SK-N-DZ (cell line): Measurements from ENCODE around the gene BPI.
"Not testable (repeated sequence)": the region's sequence is repeated elsewhere in the genome, so short reads cannot be mapped to it uniquely, and the experiment has no call there.

Experiments
- DNase-seq: peaks from one replicate; pipeline ENCODE4 v3.0.0-alpha.2; 2015; ENCODE audit warnings: low spot score

The BPI gene

DNA sequence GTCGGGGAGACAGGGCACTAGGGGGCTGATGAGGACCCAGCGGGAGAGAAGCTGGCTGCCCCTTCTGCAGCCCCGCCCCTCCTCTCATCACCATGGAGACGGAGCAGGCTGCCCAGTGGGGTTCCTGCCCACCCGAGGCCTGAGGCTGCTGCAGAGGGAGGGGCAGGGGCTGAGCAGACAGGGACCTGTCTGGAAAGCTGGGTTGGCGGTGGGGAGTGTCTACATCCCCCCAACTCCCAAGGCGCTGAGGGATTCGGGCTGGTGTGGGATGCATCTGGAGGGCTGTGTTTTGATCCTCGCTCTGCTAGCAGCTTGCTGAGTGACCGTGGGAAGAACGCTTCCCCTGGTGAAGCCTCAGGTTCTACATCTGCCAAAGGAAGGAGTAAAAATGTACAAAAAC is 1.2 kb upstream of the BPI start:
- peak; percentile 49 for DNase-seq

DNA sequence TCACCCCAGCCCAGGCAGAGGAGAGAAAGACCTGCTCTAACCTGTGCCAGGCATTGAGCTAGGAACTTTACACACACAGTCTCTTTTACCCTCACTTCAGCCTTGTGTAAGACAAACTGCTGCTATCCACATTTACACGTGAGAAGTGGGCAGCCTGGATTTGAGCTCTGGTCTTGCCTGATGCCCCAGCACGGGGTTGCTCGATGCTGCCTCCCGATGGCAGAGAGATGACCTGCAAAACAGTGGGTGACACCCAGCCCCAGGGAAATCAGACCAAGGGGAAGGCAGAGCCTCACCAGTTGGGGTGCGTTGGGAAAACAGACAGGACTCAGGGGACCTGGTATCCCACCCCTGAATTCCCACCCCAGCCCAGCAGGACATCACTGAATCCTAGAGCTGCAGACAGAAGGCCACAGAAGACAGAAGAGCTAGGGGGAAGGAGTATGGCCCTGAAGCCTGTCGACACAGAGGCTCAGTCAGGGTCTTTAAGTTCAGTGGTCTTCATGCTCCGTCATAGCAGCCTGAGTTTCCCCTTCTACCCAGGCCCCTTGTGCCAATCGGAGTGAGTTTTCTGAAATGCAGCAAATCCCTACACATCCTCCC is 990 bp downstream of the BPI start:
- peak; percentile 32 for DNase-seq

DNA sequence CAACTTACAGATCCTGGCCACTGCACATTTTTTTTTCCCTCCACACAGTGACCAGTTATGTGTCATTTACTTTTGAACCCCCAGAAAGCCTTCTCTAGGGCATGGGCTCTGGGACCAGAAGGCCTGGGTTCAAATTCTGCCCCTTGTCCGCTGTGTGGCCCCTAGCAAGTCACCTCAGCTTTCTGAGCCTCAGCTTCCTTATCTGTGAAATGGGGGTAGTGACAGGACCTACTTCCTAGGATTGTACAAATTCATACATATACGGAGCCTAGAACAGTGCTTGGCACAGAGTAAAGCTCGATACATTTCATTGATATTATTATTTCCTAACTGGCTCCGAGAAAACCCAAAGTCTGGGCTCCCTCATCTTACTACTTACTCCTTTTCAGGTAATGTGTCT is 1.6 kb downstream of the BPI start:
- no peak for DNase-seq

DNA sequence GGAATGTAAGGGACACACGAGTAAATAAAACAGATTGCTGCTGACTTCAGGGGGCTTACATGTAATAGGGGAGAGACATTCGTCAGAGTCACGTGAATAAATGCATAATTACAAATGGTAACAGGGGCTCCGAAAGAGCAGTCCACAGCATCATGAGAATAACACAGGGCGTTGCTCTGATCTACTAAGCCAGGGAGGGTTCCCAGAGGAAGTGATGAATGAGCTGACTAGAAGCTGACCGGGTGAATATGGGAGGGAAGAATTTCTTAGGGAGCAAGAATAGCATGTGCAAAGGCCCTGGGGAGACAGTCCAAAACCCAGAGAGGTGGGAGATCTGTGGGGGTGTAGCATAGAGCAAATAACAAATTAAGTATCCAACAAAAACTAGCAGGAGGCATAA is 2.4 kb downstream of the BPI start:
- no peak for DNase-seq

DNA sequence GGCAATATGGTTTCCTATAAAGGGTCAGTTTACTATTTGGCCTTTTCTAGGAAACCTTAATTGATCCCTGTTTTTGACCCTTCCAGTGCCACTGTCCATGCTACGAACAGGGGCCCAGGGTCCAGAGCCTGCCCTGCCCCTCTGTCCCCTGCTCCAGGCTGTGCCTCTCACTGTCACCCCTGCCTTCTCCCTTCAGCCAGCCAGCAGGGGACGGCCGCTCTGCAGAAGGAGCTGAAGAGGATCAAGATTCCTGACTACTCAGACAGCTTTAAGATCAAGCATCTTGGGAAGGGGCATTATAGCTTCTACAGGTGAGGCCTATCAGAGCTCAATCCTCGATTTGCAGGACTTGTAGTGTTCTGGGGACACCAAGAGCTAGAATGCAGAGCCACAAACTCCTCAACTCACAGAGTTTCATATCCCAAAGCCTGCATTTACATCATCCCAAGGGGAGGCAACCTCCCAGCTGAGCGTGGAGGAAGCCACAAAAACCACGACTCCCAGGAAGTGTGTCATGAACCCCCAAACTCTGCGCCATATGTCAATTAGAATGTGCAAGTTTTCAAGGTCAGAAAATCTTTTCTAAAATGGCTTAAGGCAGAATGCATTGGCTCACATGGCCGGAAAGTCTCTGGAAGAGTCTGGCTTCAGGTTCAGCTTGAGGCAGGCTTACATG is 3.6 kb downstream of the BPI start:
- DNase-seq, result no peak

DNA sequence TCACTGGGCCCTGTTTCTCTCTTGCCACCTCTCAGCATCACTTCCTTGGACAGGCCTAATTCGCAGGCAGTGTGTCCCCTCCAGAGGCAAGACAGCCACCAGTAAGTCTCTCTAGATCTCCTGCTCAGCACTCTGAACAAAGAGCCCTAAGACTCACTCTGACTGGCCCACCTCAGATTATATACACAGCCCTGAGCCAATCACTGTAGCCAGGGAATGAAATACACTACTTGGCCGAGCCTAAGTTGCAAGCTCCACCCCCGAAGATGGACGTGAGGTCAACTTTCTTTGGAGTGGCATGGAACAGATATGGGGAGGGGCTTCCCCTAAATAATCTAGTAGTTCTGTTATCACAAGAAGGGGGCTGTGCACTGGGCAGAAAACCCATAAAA is 4.1 kb downstream of the BPI start:
- no peak for DNase-seq

DNA sequence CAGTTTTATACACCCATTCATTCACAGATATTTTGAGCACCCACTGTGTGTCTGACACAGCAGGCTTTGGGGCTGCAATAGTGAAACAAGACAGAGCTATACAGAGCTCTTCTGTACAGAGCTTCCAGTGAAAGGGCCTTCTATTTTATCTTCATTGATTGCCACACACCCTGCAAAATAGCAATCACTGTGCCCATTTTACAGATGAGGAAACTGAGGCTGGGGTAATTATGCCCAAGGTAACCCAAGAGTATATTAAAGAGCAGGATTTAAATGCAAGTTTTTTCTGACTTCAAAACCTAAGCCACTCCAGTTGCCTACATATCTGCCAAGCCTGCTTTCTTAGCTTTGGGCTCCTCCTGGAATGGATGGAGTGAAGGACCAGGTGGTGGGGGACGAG is 4.5 kb downstream of the BPI start:
- DNase-seq, result no peak

DNA sequence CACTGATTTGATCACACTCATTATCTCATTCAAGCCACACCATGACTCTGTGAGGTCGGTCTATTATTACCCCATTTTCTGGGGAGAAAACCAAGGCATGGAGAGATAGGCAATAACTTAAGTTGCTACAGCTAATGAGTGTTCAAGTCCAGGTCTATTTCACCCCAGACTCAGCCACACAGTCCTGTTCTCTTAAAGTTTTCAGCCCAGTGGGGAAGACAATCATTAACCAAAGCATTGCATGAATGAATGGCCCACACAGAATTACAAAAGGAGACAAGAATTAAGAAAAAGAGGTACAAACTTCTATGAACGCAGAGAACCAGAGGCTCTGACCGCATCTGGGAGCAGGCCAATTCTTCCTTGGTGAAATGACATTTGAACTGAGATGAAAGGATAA is 7.1 kb downstream of the BPI start:
- no peak for DNase-seq

DNA sequence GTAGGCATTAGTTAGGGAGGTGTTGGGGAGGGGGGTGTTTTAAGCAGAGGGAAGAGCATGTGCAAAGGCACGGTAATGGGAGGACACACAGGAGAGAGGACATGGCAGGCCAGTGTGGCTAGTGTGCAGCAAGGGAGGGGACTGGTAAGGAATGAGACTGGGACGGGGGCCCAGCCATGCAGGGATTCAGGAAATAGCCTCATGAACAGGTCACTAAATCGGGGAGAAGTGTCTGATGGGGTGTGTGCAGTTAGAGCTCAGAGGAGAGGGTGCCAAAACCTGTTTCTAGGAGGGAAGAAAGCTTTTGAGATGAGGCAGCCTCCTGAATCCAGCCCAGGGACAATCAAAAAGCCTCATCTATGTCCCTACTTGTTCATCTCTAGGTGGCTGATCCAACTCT is 7.5 kb downstream of the BPI start:
- no peak for DNase-seq

DNA sequence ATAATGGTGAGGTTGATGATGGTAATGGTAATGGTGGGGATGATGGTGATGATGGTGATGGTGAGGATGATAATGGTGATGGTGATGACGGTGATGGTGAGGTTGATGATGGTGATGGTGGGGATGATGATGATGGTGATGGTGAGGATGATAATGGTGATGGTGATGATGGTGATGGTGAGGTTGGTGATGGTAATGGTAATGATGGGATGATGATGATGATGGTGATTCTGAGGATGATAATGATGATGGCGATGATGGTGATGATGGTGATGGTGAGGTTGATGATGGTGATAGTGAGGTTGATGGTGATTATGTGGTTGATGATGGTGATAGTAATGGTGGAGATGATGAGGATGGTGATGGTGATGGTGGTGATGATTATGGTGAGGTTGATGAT is 9.7 kb downstream of the BPI start:
- no peak for DNase-seq

DNA sequence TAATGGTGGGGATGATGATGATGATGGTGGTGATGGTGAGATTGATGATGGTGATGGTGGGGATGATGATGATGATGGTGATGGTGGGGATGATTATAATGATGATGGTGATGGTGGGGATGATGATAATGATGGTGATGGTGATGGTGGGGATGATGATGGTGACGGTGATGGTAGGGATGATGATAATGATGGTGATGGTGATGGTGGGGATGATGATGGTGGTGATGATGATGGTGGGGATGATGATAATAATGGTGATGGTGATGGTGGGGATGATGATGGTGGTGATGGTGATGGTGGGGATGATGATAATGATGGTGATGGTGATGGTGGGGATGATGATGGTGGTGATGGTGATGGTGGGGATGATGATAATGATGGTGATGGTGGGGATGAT is 10.4 kb downstream of the BPI start:
- not testable (repeated sequence) for DNase-seq

DNA sequence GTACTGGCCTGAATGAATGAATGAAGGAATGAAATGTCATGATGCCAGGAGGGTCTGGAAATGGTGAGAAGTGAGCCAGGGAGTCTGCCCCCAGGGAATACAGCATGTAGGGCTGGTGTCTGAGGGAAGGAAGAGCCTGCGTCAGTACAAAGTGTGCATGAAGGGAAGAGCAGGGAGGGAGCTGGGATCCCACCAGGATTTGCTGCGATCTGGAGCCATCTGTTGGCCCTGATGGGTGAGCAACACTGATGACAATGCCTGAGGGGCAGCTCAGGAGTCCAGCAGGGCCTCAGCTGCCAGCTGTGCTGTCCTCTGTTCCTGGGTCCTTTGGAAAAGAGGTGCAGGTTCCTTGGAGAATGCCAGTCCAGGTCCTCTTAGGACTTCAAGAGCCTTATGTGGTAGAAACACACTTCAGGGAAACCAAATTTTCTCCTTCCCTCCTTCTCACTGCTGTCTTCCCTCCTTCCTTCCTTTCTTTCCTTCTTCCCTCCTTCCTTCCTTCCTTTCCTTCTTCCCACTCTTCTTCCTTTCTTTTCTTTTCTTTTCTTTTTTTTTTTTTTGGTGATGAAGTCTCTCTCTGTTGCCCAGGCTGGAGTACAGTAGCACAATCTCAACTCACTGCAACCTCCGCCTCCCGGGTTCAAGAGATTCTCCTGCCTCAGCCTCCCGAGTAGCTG is 11.5 kb downstream of the BPI start:
- DNase-seq, result no peak

DNA sequence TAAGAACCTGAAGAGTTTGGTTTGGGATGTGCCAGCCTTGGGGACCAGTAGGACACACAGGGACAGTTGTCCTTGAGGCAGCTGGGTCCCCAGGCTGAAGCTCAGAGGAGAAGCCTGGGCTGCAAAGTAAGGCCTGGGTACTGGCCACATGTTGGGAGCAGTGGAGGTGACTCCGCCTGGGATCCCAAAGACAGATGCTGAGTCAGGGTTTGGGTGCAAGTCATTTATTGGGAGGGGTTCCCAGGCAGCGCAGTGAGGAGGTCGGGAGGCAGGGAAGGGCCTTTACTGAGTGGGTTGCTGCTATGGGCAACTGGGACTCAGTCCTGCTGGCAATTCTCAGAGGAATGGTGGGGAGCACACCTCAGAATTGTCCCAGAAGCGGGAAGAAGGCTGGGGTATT is 12.4 kb downstream of the BPI start:
- no peak for DNase-seq

DNA sequence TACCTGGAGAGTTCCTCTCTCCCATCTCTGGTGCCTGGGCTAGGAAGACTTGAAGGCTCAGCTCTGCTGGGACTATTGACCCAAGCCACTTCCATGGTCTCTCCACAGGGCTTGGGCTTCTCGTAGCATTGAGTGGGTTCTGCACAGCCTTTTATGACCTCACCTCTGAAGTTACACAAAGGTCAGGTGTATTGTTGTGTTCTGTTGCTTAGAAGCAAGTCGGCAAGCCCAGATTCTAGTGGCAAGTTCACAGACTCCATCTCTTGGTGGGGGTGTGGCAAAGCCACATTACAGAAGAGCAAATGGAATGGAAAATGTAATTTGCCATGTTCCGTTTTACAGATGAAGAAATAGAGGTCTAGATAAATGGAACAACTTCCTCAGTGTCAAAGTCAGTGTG is 13.5 kb downstream of the BPI start:
- no peak for DNase-seq

DNA sequence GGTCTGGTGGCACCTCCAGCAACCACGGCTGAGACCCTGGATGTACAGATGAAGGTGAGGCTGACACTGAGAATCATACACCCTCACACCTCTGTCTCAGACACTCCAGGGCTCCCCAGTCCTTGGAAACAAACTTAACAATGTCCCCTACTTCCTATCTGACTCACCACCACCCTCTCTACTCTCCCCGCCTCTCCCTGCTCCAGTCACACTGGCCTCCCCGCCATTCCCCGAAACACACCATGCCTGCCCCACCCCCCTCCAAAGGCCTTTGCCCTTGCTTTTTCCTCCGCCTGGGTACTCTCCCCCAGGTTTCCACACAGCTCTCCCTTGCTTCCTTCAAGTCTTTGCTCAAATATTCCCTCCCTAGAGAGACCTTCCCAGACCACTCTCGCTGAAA is 16.3 kb downstream of the BPI start:
- no peak for DNase-seq

DNA sequence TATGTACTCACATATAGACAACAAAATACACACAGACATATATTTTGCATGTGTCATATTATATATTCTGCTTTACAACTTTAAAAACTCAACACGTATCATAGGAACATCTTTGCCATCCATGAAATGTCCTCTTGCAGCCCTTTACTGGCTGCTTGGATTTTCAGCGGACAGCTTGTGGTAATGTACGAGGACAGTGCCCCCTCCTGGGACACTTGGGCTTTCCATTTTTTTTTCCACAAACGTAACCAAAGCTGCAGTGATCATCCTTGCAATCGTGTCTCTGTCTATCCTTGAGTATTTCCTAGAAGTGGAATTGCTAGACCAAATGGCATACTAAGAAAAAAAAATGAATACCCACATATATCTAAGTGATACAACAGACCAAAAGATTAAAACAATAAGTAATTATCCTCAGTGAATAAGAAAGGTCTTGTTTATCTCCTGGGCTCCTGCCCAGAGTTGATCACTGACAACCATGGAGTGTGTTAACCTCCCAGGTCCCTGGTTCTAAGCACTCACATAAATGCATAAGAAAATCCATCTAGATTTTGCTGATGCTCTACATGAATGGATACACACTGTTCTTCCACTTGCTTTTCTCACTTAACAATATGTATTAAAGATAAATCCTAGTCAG is 18.1 kb downstream of the BPI start:
- DNase-seq, result peak; percentile 57

DNA sequence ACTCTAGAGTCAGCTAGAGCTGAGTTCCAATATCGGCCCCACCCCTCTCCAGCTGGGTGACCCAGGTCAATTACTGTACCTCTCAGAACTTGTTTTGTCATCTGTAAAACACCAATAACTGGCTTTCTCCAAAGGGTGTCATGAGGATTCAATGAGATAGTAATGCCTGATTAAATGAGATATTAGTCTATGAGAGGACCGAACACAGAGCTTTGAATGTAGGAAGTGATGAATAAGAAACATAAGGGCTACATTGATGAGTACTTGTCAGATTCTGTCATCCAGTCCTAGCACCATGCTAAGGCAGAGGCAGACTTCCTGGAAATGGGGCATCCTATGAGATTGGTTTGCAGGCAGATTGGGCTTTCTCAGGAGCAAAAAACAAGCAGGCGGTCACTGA is 20.2 kb downstream of the BPI start:
- no peak for DNase-seq

DNA sequence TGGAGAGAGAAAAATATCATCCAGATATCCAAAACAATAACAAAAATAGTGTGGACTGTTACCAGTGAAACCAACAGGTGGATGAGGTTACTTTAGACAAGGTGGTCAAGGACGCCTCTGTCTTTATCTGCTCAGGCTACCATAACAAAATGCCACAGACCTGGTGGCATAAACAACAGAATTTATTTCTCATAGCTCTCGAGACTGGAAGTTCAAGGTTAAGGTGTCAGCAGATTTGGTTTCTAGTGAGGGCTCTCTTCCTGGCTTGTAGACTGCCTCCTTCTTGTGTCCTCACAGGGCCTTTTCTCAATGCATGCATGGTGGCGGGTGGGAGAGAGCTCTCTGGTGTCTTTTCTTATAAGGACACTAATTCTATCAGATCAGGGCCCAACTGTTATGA is 21.2 kb downstream of the BPI start:
- no peak for DNase-seq

DNA sequence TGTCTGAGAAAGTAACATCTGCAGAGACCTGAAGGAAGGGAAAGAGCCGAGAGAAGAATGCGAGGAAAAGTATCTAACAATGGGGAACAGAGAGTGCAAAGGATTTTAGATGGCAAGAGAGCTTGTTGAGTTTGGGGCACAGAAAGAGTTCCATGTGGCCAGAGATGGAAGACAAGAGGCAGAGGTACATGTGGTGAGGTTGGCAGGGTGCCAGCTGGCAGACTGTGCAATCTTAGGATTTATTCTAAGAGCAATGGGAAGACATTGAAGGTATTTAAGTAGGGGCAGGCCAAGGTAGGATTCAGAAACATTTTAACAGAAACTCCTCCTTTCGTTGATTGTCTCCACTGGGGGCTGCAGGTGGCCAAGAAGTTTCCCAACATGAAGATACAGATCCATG is 21.9 kb downstream of the BPI start:
- DNase-seq, result no peak

DNA sequence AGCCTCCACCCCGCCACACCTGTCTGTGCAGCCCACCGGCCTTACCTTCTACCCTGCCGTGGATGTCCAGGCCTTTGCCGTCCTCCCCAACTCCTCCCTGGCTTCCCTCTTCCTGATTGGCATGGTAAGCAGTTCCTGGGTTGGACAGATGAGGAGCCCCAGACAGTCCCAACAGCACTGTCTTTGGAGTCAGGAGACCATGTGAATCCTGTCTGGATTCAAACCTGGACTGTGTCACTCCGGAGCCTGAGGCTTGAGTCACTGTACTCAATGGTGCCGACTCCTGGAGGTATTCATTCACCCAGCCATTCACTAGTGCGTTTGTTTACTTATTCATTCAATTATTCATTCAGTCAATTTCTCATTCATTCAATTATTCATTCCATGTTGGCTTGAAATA is 22.4 kb downstream of the BPI start:
- no peak for DNase-seq

DNA sequence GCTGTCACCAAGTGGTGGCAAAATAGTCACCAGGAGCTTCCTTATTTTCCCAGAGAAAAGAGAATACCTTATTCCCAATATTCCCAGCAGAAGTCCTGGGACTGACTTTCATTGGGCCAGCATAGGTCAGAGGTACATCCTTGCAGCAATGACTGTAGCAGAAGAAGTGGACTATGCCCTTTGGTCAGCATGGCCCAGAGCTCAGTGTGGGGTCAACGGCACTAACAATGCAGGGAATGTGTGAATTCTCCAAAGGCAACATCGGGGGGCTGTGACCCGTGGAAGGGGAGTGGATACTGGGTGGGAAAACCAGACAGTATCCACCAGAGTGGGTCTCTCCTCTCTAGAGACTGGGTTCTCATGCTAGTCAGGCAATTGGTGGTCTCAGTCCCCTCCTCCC is 26.7 kb downstream of the BPI start:
- no peak for DNase-seq

DNA sequence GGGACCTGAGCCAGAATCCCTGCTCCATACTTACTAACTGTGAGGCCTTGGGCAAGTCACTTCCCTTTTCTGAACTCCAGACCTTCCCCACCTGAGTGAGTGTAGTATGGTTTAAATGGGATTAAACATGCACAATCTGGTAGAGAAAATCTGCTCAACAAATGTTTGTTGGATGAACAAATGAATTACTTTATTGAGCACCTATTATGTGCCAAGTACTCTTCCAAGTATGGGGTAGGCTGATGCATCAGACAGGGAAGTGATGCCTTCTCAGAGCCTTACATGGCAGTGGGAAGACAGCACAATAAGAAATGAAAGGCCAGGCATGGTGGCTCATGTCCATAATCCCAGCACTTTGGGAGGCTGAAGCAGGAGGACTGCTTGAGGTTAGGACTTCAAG is 27.3 kb downstream of the BPI start:
- no peak for DNase-seq

DNA sequence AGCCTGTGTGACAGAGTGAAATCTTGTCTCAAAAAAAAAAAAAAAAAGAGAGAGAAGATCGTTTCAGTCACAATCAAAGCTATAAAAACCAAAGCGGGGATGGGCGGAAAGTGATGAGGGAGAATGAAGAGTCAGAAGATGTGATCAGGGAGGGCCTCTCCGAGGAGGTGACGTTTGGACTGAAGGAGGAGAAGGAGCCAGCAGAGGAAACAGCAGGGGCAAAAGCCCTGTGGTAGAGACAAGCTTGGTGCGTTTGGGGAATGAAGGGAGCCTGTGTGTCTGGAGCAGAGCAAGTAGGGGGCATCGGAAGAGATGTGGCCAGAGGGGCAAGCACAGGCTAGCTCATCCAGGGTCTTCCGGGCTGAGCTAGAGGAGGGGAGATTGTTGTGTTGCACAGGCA is 27.9 kb downstream of the BPI start:
- DNase-seq, result no peak
